Forelimb muscle (tissue), 1 donor: ENCODE data around the gene NEU4. TPM values are rescaled to one million over a fixed set of nuclear protein-coding genes. Genes with fewer than 3 reads are reported as not detected.
"Not testable (repeated sequence)": the region's sequence is repeated elsewhere in the genome, so short reads cannot be mapped to it uniquely, and the experiment has no call there.

Experiments used
- DNase-seq: peaks from one replicate; pipeline ENCODE4 v3.0.0-alpha.2; 2013; ENCODE audit warnings: low read depth
- polyA plus RNA-seq: library from polyadenylated mRNA; unstranded; fragments of 120-200 nt; gene quantifications from one replicate; pipeline ENCODE4 v1.2.1, GENCODE V29; 2013; ENCODE audit not compliant: insufficient read length

The NEU4 gene
- polyA plus RNA-seq, 1 donor: 7.0 TPM

DNA sequence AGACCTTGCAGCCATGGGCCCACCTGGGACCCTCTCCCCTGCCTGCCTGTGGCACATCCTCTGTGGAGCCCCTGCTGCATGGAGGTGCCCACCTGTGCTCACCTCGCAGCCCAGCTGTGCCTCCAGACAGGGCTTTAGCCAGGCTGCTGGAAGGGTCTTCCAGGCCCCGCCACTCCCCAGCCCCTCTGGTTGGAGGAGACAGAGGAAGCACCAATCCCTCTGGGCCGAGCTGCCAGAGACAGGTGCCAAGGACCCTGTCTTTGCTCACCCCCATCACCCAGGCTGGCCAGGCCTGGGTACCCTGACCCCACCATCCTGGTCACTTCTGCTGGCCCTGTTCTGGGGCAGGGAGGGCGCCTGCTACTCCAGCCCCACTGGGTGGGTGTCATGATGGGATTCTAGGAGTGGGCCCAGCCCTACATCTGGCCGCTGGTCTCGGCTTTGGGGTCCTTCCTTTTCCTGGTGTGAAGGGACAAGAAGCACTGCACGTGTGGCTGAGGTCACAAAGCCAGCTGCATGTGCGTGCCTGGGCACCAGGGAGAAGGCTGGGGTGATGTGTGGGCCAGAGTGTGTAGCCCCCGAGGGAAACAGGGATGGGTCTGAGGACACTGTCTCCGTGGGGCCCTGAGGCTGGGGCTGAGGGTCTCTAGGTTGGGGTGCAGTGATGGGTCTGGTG, 9.3 kb upstream of the NEU4 start:
- no peak for DNase-seq

DNA sequence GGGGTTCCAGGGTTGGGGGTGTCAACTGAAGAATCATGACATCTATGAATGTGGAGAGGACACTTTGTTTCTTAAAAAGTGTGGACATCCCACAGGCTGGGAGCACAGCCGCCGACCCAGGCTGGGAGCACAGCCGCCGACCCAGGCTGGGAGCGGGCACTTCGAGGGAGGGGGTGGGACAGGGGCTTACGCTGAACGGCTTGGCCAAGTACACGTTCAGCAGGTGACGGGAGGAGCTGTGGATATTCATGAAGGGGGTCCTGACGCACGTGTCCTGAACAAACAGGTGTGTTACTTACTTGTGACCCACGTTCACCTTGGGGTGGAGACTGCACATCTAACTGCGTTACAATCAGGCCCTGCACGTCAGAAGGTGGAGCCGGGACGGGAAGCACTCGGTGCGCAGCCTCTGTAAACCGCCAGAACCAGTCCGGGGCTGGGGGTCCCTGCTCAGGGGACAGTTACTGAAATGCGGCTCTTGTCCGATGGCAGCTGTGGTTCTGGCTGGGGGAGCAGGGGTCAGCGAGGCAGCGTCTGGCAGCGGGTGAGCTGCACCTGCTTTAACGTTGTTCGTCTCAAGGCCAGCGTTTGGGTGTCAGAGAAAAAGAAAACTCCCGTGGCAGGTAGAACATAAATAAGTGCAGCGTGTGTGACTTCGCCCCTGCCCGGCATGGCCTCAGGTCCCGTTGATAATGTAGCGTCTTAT, 8.6 kb upstream of the NEU4 start:
- not testable (repeated sequence) for DNase-seq

DNA sequence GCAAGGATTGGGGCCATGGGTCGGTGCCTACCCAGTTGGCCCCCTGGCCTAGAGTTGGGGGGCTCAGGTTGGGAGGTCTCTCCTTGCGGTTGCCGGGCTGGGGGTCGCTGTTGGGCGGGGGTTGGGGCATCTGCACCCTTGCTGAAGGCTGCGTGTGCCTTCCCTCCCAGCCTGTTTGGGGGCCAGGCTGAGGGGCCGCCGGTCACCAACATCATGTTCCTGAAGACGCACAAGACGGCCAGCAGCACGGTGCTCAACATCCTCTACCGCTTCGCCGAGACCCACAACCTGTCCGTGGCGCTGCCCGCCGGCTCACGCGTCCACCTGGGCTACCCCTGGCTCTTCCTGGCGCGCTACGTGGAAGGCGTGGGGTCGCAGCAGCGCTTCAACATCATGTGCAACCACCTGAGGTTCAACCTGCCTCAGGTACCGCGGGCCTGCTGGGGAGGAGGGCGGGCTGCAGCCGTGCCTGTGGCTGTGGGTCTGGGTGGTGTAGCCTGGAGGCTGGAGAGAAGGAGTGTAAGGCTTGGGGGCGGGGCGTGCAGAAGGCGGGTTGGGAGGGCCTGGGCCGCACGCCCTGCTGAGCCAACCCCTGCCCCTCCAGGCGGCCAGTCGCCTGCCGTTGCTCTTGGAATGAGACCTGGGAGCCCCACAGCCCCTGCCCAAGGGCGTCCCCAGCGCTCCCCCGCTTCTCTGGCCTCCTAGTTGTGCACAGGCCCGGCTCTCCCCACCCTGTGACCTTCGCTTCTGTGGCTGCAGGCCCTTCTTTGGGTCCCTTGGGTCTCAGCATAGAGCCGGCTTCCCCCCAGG, 7.2 kb upstream of the NEU4 start:
- no peak for DNase-seq

DNA sequence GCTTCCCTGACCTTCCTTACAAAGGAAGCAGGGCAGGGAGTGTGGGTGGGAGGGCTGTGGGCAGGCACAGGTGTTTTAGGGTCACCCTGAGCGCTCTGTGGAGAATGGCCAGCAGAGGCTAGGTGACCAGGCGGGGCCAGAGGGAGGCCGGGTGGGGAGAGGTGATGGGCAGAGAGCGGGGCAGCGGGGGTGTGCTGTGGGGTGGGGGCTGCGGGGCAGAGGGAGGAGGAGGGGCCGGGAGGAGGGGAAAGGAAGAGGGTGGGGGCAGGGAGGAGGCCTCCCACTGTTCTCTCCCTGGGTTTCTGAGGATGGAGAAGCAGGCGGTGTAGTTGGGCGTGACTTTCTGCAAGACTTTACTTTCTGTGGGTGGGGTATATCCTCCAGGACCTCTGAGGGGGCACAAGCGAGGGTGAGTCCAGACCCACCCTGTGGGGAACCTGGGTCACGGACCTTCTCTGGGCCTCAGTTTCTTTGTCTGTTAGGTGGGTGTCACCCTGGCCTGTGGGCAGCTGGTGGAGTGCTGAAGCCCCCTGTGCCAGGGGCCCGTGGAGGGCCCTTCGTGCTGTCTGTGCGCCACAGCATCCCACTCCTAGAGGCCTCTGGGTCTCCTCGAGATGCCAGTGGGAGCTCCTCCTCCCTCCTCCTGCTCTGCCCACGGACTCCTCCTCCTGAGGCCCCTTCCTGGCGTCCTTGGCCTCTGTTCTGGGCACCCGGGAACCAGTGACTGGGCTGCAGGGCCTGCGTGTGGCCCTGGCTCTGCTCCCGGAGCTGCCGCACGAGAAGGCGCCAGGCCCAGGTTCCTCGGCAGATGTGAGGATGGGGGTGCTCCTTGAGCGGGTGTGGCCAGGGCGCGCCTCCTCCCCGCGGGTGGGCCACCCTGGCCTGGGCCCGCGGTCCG, 6.3 kb upstream of the NEU4 start:
- no peak for DNase-seq

DNA sequence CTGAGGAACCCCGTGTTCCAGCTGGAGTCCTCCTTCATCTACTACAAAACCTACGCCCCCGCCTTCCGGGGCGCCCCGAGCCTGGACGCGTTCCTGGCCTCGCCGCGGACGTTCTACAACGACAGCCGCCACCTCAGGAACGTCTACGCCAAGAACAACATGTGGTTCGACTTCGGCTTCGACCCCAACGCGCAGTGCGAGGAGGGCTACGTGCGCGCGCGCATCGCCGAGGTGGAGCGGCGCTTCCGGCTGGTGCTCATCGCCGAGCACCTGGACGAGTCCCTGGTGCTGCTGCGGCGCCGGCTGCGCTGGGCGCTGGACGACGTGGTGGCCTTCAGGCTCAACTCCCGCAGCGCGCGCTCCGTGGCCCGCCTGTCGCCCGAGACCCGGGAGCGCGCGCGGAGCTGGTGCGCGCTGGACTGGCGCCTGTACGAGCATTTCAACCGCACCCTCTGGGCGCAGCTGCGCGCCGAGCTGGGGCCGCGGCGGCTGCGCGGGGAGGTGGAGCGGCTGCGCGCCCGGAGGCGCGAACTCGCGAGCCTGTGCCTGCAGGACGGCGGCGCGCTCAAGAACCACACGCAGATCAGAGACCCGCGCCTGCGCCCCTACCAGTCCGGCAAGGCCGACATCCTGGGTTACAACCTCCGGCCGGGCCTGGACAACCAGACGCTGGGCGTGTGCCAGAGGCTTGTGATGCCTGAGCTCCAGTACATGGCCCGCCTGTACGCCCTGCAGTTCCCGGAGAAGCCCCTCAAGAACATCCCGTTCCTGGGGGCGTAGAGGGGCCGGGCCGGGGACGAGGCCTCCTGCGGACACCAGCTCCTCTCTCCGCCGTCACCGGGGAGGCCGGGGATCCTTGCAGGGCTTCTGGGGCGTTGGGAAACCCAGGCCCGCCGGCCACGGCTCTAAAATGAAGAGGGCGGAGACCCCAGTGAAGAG, 5.3 kb upstream of the NEU4 start:
- peak; percentile 46 for DNase-seq

DNA sequence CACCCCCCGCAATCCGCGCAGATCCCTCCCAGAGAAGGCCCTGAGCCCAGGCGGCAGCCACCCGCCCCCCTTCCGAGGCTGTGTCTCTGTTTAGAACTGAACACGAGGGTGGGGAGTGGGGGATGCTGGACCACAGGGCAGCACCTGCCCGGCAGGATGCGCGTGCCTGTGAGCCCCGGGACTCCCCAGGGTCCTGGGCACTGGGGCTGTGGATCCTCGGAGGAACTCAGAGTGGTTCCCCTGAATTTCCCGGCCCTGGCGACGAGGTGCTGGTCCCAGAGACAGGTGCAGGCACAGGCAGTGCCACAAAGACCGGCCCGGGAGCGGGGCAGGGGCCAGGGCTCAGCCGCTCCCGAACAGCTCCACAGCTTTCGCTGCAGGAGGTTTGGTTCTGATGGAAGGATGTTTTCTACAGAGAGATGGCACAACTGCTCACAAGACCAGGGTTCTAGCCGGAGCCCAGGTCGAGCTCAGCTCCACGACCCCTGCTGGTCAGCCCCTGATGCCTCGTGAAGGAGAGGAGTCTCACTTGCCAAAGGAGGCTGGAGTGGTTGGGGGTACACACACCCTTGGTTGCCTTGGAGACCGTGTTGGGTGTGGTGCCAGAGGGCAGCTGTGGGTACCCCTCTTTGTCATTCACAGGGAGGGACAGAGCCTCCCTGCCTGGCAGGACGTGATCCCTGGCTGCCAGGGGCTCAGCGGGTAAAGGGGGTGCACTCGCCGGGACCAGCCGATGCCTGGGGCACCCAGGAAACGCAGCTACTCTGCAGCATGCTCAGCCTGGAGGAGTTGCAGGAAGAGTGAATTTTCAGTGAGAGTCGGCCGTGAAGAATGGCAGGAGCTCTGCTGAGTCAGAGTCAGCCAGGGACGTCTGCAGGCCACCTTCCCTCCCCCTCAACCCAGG, 4.4 kb upstream of the NEU4 start:
- no peak for DNase-seq

DNA sequence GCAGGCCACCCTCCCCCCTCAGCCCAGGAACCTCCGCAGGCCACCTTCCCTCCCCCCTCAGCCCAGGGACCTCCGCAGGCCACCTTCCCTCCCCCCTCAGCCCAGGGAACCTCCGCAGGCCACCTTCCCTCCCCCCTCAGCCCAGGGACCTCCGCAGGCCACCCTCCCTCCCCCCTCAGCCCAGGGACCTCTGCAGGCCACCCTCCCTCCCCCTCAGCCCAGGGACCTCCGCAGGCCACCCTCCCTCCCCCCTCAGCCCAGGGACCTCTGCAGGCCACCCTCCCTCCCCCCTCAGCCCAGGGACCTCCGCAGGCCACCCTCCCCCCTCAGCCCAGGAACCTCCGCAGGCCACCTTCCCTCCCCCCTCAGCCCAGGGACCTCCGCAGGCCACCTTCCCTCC, 2.8 kb upstream of the NEU4 start:
- not testable (repeated sequence) for DNase-seq

DNA sequence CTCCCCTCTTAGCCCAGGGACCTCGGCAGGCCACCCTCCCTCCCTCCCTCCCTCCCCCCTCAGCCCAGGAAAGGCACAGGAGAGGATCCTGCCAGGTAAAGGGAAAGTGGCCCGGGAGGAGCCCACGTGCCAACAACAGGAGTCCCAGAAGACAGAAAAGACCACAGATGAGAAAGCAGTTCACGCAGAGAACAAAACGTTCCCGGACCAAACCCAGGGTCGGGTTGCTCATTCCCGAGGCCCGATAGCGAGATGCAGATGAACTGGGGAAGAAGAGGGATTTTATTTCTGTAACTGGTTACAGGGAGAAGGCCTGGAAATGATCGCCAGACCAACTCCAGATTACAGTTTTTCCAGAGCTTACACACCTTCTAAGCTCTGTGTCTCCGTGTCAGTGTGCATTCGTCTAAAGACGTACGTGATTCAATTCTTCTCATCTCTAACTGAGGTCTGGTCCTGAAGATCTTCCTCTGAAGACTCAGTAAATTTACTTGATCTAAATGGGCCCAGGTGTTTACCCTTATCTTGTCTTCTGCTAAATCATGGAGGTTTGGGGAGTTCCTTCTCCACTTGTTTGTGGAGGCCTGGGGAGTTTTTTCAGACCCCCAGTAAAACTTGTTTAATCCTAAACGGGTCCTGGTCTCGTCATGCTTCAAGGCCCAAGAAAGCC, 807 bp upstream of the NEU4 start:
- DNase-seq: no peak

DNA sequence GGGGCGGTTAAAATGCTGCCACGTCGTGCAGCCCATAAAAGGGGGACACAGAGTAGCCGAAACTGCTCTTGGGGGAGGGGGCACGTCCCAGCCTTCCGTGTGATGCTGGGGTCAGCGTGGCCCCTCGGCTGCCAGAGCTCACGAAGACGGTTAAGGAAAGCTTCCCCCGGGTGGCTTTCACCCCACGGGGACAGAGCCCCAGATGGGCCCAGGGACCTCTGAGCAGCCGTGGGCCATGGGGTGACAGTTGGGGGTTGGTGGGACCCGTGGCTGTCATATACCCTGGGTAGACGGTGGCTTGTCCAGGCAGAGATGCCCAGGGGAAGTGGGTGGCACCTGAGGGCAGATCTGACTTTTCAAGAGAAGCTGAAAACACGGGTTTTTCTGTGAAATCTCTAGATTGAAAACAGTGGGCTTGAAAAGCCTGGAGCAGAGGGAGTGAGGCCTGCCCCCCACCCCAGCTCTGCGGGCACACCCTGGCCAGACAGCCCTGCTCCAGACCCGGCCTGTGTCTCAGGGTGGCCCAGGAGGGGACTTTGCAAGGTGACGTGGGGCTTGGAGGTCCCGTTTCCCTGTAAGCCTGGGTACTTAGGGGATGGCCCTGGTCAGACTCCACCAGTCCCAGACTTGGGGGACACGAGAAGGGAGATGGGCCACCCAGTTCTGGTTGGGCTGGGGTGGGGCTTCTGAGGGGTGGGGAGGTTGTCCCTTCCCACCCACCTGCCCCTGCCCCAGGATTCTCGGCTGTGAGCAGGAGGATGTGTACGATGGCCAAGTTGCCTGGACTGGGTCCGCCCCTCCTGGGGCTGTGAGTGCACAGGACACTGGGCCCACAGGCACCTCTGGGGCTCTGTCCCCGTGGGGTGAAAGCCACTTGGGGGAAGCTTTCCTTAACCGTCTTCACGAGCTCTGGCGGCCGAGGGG, 652 bp downstream of the NEU4 start:
- DNase-seq: no peak

DNA sequence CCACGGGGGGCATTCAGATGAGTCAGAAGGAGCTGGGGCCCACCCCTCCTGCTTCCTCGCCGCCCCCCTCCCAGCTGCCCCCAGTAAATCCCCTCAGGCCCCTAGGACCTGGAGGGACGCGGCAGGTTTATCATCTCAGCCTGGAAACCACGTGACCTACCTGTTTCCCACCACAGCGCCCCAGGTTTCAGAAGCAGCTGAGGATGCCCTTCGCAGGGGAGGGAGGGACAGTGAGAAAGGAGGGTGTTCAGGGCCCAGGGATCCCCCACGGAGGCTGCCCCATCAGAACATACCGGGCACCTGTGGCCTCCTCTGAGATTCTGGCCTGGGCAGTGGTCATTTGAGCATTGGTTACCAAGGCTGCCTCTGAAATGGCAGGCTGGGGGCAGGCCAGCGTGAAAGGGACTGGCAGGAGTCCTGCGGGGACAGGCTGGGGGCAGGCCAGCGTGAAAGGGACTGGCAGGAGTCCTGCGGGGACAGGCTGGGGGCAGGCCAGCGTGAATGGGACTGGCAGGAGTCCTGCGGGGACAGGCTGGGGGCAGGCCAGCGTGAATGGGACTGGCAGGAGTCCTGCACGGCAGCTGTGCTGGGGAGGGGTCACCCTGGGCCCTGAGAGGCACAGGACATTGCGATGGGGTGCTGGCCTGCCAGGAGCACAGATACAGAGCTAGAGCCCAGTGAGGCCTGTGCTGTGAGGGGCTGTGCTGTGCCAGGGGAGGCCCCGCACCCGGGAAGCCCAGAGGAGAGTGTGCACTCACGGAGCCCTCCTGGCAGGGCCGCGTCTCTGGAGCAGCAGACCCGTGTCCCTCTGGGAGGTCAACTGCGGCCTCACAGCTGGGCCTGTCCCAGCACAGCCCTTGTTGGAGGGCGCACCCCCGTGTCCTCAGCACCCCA, 1.6 kb downstream of the NEU4 start:
- DNase-seq: no peak

DNA sequence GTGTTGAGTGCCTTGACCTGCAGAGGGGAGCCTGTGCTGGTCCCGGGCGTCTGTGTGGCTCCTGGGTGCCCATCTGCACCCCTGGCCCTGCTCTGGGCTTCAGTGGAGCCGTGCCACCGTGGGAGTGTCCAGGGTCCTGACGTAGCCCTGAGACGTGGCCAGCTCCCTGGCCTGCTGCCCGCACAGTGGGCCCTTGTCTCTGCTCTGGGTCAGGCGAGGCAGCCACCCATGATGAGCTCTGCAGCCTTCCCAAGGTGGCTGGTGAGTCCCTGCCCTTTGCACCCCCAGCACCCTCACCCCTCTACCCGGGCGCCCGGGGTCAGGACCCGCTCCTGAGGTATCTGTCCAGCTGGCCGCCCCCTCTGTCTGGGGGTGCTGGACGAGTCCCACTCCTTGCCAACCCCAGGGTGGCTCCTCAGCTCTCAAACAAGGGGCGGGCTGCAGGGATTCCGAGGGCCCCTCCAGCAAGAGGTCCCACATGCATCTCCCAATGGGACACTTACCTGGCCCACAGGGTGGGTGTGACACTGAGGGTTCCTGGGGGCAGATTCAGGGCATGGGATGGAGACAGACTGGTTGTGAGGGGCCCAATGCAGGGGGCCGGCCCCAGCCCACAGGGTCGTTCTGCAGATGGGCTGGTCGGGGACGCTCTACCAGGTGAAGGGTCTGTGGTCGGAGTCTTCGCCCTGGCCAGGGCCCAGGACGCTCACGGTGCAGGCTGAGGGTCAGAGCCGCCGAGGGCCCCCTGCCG, 2.4 kb downstream of the NEU4 start:
- no peak for DNase-seq

DNA sequence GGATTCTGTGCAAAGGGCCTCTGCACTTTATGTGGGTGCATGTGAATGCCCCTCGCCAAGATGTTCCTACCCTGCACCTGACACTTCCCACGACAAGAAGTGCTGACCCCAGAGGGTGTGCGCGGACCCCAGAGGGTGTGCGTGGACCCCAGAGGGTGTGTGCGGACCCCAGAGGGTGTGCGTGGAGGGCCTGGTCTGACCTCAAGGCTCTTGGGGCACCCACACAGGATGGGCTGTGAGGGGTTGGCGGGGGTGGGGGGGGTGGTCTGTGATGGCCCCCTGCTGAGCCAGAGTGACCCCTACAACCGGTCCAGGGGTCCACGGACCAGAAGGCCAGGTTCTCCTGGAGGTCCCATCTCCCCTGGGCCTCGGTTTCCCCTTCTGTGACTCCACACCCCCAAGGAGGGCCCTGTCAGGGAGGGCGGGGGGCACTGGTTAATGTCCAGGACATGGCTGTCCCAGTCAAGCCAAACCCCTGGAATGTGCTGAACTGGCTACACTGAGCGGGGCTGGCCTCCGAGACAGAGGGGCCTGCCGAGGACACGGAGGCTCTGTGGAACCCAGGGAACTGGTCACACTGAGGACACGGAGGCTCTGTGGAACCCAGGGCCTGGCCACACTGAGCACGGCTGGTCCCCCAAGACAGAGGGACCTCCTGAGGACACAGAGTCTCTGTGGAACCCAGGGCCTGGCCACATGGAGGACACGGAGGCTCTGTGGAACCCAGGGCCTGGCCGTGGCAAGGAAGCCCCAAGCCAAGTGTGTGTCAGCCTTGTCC, 3.1 kb downstream of the NEU4 start:
- DNase-seq: no peak

DNA sequence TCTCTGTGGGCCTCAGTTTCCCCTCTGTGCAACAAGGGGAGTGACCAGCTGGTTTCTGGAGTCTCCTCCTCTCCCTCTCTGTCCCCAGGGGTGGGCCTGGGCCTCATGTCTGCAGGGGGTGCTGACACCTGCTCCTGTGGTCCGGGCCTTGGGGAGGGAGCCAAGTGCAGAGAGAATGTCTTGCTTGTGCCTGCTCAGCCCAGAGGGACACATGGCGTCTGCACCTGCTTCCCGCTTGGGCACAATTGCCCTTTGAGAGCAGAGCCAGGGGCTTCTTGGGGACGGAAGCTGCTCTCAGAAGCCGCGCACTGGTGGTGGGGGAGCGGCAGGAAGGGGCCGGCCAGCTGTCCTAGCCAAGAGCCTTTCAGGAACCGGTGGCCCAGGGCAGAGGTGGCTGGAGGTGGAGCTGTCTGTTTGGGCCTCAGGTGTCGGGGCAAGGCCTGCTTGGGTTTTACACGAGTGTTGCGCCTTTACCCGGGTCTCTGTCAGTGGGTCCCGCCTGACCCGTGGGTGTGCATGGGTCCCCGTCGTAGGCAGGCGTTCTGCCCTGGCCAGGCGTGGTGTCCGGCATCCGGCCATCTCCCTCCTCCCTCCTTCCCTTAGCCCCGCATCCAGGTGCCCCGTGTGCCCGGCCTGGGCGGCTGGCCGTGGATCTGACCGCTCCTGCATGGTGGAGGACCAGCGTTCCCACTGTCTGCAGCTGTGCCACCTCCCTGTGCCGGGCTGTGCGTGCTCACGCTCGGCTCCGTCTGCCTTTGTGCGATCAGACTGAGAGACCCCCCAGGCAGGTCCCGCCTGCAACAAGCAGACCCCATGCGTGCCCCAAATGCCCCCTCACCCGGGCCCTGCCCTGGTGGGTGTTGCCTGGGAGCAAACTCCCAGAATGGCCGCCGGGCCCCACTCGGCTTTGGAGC, 4.0 kb downstream of the NEU4 start:
- DNase-seq: no peak
